Measurements from ENCODE around the gene PSMC3. TPM values are rescaled to one million over a fixed set of nuclear protein-coding genes. Genes with fewer than 3 reads are reported as not detected.

PSMC3 gene
- total RNA-seq, 1 donor from 2014 or later, result 126 TPM

DNA sequence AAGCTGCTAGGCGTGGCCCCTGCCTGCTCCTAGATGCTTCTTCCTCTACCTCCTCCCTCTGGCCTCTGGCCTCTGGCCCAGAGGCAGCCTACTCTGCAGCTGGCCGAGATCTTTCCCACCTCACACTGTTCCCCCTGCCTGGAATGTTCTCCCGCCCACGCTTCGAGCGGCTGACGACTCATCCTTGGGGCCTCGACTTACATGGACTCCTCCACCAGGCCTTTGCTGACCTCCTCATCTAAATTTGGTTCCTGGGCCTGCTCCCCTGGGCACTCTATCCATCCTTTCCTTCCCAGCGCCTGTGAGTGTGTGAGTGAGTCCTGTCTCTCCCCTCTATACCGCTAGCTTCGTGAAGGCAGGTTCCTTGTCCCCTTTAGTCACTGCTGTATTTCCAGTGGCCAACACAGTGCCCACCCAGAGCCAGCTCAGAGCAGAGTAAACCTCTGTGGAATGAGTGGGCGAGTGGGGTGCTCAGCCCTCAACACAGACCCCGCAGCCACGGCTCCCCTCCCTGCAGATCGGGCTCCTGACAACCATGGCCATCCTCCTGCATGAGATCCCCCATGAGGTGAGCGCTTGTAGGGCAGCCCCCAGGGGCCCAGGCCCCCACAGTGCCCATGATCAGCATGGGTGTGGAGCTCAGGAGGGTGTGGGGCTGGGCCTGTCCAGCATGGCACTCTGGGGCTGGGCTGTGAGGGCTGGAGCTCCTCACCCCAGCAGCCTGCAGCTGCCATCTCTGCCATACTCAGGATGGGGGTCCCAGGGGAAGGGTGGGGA is 12.1 kb downstream of the PSMC3 start:
- no peak for DNase-seq (ENCODE audit: low read depth in 2 of 2)

DNA sequence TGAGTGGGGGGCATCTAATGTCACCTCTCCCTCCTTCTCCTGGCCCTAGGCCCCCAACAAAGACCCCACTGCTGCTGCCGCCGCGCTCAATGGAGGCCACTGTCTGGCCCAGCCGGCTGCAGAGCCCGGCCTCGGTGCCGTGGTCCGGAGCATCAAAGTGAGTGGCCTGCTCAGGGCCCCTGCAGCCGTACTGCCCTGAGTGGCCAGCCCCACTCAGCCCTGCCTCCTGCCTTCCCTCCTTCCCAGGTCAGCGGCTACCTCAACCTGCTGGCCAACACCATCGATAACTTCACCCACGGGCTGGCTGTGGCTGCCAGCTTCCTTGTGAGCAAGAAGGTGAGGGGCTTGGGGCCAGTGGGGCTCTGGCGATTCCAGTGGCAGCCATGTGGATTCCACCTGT is 12.9 kb downstream of the PSMC3 start:
- DNase-seq (ENCODE audit: low read depth in 2 of 2), result no peak

DNA sequence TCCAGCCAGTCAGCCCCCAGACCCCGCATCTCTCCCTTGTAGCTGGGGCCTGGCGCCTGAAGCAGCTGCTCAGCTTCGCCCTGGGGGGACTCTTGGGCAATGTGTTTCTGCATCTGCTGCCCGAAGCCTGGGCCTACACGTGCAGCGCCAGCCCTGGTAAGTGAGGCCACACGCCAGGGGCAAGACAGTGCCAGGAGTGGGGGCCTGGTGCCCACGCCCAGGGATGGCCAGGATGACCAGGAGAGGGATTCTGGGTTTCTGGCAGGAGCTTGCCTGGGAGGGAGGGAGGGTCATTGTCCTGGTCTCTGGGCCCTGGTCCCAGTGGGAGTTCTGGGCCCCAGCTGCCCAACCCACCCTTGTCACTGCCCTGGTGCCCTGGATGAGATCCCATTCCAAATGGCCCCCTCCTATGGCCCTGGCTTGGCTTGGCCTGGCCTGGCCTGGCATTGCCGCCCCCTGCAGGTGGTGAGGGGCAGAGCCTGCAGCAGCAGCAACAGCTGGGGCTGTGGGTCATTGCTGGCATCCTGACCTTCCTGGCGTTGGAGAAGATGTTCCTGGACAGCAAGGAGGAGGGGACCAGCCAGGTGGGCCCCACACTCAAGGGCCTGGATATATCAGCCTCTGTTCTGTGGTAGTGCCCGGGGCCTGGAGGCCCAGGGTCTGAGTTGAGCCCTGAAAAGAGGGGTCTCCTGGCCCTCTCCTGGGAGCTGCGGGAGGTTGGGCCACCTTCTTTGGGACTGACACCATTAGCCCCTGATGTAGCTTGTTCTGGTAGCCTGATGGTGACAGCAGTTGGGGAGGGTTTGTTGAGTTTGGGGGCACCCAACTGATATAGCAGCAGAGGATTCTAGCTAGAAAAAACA is 14.1 kb downstream of the PSMC3 start:
- peak; percentile 56 to 67 for DNase-seq (ENCODE audit: low read depth in 2 of 2)

DNA sequence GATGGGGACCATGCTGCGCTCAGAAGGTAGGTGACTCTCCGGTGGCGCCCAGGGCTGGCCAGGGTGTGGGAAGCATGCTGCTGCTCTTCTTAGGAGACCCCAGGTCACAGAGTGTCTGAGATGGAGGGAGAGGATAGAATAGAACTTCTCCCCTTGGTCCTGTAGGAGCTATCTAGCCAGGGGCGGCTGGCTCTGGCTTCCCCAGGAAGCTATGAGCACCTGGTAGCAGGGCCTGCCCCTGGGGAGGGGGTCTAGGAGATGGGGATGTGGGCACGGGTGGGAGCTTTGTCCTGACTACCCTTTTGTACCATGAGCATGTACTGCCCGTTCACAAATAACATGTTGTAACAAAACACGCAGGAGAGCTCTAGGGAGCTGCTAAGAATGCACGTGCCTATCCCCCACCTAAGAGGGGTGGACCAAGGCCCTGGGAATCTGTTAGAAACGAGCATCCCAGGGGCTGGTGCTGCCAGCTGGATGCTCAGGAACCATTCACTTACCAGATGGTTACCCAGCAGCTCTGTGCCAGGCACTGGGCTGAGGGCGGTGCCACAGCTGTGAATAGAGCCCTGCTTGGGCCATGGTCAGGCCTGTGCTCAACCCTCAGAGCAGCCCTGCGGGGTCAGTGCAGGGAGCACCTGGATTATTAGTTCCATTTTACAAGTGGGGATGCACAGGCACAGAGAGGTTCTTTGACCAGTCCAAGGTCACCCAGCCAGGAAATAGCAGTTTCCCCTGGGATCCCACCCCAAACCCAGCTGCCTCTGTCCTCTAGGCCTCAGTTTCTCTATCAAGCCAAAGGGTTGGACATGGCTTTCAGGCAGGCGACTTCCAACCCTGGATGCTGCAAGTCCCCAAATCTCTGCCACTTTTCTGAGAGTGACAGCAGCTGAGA is 15.6 kb downstream of the PSMC3 start:
- DNase-seq (ENCODE audit: low read depth in 2 of 2), result no peak

DNA sequence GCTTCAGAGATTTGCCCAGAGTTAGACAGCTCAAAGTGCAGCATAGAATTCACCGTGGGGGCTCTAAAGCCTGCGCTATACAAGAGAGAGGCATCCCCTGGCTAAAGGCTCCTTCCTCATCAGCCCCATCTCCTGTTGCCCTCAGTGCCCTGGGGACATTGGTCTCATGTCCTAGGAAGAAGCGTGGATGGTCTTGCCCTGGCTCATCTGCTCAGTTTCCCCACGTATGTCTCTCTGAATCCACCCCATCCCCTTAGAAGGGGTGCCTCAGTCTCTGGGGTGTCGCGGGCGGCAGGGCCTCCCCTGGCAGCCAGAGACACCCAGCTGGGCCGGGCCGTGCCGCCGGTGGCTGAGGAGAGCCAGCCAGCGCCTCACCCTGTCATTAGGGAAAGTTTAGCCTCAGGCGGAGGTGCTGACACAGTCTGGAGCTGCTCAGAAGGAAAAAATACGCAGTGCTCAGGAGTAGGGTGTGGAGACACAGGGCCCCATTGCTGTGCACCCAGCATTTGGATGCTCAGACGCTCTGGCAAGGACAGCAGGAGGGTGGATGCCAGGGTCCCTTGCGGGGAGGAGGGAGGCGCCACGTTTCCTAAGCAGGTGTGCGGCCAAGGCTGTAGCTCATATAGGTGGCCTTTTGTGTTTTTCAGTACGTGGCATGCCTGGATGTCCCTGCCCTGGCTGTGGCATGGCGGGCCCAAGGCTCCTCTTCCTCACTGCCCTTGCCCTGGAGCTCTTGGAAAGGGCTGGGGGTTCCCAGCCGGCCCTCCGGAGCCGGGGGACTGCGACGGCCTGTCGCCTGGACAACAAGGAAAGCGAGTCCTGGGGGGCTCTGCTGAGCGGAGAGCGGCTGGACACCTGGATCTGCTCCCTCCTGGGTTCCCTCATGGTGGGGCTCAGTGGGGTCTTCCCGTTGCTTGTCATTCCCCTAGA is 16.5 kb downstream of the PSMC3 start:
- no peak for DNase-seq (ENCODE audit: low read depth in 2 of 2)

DNA sequence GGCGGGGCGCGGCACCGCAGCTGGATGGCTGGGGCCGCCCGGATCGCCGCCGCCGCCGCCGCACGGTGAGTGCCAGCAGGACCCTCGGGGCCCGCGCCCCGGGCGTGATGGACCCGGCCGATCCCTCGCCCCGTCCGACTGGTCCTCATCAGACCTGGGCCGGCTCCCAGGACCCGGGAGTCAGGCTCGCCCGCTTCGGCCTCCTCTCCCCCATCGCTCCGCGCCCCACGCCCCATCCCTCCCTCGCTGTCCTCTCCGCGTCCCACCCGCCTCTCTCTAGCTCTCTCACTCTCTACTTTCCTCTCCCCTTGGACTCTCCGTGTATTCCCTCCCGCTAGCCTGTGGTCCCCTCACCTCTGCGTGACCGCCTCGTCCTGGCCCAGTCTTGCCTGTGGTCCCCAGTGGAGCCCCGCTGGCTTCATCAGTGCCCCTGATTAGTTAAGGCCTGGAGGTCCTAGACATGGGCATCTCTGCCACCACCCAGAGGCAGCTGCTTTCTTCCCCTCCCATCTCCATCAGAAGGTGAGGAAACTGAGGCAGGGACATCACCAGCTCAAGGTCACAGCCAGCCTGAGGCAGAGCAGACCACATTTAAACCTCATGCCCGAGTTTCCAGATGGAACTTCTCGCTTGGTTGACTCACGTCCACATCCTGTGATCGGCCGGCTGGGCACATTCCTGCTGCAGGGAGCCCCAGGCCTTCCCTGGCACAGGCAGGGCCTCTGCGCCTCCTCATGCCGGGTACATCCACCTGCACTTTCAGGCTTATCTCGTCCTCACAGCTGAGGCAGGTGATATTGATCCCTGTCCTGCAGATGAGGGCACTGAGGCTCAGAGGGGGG is 17.4 kb downstream of the PSMC3 start:
- DNase-seq (ENCODE audit: low read depth in 2 of 2), result peak; percentile 90

DNA sequence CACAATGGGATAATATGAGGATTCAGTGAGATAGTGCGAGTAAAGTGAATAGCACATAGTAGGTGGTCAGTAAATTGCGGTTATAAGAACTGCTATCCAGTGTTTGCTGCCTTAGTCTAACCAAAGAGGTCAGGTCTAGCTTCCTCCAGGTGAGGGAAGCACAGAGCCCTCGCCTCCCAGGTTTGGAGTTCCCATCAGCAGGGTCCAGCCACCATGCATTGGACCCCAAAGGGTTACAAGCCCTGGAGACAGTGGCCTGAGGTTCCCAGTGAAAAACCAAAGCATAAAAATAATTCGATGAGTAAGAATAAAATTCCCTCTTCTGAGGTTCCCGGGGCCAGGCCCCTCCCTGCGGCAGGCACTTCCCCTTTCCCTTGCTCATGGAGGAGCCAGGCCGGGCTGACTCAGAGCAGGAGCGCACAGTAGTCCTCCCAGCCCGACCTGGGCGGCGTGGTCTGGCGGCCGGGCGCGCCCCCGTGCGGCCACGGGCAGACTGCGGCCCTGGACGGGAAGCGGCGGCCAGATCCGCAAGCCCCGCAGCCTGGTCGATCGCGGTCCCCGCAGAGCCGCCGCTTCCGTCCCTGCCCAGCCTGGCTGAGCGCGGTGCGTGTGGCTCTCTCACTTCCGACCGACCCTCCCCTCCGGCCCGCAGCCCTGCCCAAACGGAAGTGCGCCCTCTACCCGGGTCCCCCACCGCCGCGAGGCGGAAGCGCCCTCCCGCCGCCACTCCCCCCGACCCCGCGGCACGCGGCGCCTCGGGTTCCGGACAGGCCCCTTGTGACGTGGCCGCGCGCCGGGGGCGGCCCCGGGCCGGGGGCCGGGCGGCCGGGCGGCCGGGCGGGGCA is 18.3 kb downstream of the PSMC3 start, which contains the start of gene SLC39A13:
Gene SLC39A13, plus strand, starts transcription at position 845 of the 845 bp plus-strand sequence. CDS start 1,505 bp downstream, outside the sequence.
- DNase-seq (ENCODE audit: low read depth in 2 of 2), result peak; percentile 98 to 99

DNA sequence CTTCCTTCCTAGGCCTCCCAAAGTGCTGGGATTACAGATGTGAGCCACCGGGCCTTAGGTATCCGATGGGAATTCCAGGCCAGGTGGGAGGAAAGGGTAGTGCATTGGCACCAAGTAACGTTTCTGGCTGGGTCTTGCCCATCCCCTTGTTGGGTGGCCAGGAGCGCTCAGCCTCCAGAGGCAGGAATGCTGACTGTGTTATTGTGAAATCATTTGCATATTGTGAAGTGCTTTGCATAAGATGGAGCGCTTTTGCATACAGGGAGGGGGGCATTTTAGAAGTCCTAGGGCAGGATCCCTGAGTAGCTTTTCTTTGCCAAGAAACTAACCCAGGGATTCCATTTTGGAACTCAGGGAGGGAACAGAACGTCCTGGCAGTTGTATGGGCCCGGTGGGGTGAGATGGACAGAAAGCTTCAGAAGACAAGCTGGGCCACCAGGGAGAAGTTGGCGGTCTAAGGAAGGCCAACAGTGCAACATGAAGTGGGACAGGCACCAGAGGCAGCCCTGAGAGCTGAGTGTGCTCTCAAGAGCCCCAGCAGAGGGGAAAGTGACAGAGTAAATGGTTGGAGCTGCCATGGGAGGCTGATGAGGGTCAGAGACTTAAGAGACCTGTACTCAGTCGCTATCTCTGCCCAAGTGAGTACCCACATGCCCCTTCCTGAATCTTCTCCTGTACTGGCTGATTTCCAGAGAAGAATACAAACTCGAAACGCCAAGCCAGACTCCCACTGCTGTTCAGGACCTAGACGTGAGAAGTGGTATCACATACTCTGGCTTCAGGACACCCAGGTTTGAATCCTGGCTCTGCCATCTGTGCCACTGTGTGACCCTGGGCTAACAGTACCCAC is 19.1 kb downstream of the PSMC3 start:
- DNase-seq (ENCODE audit: low read depth in 2 of 2), result no peak

DNA sequence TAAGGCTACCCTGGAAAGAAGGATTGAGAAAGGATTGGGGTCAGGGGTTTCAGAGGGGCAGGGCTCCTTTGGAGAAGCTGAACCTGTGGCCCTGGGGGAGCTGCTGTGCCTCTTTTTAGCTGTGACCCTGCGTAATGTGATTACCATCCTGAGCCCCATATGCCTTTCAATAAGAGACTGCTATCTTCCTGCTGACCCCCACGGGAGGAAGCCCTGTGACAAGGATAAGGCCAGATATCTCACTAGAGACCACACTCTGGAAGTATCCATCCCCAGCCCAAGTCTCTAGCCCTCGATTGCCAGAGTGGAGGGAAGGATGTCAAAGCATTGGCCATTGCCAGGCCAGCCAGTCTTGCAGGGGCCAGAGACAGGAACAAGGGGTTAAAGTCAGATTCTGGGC is 22.7 kb downstream of the PSMC3 start:
- no peak for DNase-seq (ENCODE audit: low read depth in 2 of 2)

DNA sequence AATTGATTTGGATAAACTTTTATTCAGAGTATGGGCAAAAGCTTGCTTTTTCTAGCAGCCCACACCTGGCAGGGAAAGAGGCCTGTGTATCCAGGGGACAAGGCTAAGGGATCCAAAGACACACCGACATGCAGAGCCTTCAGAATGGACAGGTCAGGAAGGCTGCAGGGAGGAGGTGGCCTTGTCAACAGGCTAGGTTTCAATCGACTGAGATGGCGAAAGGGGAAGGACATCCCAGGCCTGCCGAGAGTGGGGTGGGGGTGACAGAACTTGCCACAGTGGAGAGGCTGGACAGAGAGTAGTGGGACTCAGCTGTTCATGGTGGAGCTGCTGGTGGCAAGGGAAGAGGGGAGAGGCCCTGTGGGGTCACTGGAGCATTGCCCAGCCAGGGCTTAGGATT is 23.1 kb downstream of the PSMC3 start:
- DNase-seq (ENCODE audit: low read depth in 2 of 2), result no peak

DNA sequence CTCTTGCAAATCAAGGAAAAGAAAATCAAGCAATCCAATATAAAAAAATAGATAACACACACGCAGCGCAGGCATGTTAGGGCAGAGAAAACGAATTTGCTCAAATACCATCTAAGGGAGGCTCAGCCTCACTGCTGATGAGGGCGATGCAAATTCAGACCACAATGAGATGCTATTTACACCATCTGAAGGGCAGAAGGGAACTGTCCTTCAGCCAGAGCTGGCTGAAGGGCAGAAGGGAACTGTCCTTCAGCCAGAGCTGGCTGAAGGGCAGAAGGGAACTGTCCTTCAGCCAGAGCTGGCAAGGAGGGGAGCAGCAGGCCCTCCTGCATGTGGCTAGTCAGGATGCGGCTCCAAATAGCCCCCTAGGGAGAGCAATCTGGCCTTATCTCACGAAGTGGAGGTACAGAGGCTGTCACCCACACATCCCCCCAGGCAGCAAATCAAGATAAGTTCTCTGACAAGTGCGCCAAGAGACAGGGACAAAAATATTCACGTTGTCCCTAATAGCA is 25.4 kb downstream of the PSMC3 start:
- DNase-seq (ENCODE audit: low read depth in 2 of 2), result no peak

DNA sequence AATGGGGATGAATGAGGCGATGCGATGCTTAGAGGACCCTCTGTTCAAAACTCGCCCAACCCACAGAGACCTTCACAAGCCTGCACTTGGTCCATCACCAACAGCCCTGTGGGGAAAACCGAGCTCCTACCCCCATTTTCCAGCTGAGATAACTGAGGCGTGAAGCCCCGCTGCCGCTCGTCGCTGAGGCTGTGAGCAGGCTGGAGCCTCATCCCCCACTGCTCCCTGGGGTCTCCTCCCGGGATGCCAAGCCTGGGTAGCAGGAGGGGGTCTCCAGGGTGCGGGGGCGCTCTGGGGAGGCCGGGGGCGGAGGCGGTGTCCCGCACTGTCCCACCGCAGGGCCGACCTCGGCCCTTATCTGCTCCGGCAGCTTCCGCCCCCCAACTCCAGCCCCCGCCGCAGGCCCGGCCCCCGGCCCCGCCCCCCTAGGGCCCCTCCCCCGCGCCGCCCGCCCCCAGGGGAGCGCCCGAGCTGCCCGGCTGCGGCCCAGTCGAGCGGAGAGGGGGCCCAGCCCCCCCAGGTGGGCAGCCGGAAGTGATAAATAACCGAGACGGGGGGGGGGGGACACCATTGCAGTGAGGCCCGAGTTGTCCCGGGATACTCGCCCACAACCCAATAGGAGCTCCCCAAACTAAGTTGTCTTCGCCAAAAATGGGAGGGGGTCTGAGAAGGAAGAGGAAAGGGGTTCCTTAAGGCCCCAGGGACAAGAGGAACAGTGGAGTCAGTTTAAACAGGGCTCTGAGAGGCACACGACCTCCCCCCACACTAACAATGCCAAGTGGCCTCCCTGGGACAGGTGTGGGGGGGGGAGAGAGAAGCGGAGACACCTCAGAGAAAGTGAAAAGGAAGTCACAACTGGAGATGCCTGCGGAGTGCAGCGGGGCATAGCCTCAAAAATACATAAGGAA is 26.1 kb downstream of the PSMC3 start:
- DNase-seq (ENCODE audit: low read depth in 2 of 2), result peak in 1 of 2 donors; percentile 41

DNA sequence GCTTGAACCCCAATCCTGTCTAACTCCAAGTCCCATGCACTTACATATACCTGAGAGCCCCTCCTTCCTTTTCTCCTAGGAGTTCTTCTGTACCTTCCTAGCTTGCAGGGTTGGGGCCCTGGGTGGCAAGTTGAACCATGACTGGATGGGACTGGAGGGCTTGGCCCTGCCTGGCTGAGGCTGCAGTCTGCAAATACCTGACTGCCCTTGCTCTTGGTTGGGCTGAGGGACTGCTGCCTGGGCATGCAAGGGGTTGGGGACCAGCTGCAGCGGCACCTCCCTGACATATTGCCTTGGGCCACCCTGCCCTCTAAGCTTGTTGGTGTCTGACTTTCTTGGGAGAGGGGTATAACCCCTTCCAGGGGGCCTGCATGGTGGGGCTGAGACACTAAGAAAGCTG is 27.7 kb downstream of the PSMC3 start:
- DNase-seq (ENCODE audit: low read depth in 2 of 2), result no peak

DNA sequence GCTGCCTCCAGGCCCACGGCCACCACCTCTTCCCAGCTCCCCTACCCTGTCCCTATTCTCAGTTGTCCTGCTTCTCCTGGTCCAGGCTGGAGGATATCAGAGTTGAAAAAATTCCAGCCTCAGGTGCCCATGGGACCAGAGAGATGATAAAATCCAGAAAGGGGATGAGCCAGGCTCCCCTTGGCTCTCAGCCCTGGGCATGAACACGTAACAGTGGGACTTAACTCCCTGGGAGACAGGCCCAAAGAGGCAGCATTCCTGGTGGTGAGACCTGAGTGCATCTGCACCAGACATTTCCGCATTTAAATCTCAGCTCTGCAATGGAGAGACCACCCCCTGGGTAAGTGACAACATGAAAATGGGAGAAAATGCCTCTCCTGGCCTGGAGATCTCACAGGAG is 28.2 kb downstream of the PSMC3 start:
- no peak for DNase-seq (ENCODE audit: low read depth in 2 of 2)

DNA sequence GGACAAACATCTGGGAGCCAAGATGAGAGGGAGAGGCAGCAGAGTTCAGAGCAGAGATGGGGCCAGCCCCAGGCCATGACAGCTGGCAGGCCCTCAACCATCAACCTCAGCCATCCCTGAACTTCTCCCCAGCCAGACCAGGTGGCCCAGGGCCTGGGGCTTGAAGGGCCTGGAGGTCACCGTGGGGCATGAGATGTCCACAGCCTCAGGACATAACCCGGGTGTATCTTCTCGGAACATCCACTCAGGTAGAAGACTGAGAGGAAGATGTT is 30.3 kb downstream of the PSMC3 start:
- DNase-seq (ENCODE audit: low read depth in 2 of 2), result no peak

DNA sequence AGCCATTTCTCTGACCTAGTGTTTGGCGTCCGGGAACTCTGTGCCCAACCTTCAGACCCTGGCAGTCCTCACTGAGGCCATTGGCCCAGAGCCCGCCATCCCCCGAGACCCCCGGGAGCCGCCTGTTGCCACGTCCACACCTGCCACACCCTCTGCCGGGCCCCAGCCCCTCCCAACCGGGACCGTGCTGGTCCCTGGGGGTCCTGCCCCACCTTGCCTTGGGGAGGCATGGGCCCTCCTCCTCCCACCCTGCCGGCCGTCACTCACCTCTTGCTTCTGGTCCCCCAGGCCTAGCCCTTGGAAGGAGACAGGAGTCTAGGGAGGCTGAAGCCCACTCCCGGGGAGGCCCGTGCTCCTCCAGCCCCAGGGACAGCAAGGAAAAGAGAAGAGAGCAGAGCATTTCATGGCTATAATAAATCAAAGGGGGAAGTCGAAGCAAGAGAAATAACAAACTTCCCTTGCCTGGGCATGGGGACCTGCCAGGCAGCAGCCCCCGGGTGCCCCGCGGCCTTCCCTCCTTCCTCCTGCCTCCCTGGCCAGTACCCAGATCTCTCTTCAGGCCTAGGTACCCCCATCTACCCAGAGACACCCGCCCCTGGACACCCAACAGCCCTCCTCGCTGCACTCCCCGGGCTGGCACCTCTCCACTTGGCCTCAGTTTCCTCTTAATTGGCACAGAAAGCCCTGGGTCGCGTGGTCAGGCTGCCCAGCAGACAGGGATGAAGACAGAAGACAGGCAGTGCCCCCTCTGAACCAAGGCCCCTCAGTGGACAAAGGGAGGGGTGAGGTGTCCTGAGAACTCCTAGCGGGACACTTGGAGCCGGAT is 30.8 kb downstream of the PSMC3 start:
- DNase-seq (ENCODE audit: low read depth in 2 of 2), result no peak
